Activated T-helper 1 cell treated with anti-CD3 and anti-CD28 coated beads, Interleukin-12 subunit alpha, Interleukin-12 subunit beta, Interleukin-2, Interleukin-4 antibody, amounts not matched to agents 30 ng/mL and 10 ng/mL and 1 ng/mL, durations not matched to agents 14 hours and 24 hours and 36 hours (primary cell): ENCODE data around the gene EXD3. TPM values are rescaled to one million over a fixed set of nuclear protein-coding genes. Genes with fewer than 3 reads are reported as not detected.

Experiments used
- DNase-seq: peaks from one replicate; pipeline ENCODE4 v3.0.0; 2021; ENCODE audit warnings: low spot score
- H3K27ac Mint-ChIP-seq: one replicate; pipeline ENCODE4 v1.8.0; 2021; ENCODE audit warnings: mild to moderate bottlenecking, mixed read lengths
- H3K27me3 Mint-ChIP-seq: one replicate; pipeline ENCODE4 v1.8.0; 2022; ENCODE audit warnings: mild to moderate bottlenecking, moderate library complexity, mixed read lengths; ENCODE audit not compliant: insufficient read depth
- H3K36me3 Mint-ChIP-seq: one replicate; pipeline ENCODE4 v1.8.0; 2021; ENCODE audit warnings: low read depth, mixed read lengths
- H3K4me1 Mint-ChIP-seq: one replicate; pipeline ENCODE4 v1.8.0; 2021; ENCODE audit warnings: low read depth, mixed read lengths
- H3K4me3 Mint-ChIP-seq: one replicate; pipeline ENCODE4 v1.8.0; 2021; ENCODE audit warnings: mild to moderate bottlenecking, moderate library complexity, mixed read lengths
- H3K9me3 Mint-ChIP-seq: one replicate; pipeline ENCODE4 v1.8.0; 2021; ENCODE audit warnings: mixed read lengths
- intact Hi-C: fragments of 100-400 bp; cut with micrococcal nuclease; formaldehyde crosslinking; loops from one replicate; pipeline ENCODE4 v1.15.1; 2024
- total RNA-seq: library from RNA; stranded (reverse); gene quantifications from 2 replicates; pipeline ENCODE4 v1.2.3, GENCODE V29; 2022

Gene EXD3
- total RNA-seq, 1 donor from 2014 or later, result 4.8 TPM

DNA sequence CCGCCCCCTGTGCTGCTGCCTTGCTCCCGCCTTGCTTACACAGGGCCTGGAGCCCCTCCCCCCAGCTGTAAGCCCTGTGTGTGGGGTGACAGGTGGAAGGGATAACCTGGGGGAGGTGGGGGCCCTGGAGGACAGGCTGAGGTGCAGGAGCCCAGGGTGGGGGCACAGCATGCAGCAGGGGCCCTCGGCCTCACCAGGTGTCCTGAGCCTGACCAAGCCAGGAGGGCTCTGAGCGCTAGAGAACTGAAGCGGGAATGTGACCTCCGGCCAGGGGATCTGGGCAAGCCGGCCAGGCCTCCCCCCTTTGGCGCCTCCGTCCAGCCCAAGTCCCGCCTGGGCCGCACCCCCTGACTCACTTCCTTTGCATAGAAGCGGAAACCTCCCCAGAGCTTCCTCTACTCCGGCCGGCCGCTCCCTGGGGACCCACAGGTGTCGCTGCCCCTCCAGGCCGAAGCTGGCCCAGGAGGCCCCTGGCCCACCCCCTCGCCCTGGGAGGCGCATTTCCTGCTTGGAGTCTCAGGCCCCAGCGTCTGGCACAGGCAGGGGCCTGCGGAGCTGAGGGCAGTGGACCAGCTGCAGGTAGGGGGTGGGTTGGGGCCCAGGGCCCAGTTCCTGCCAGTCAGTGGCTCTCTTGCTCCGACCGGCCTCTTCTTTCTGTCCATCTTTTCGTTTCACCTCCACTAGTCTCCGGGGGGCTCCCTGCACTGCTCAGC lies 145.5 kb downstream of the EXD3 start, which contains the start of gene TOR4A:
TSS of gene TOR4A (plus strand) at position 398 of the 713 bp plus-strand sequence. CDS start 964 bp downstream, outside the sequence.
- peaks cover 5% of the 10 kb centered on the region for H3K36me3 Mint-ChIP-seq
- DNase-seq, result peak; percentile 34

DNA sequence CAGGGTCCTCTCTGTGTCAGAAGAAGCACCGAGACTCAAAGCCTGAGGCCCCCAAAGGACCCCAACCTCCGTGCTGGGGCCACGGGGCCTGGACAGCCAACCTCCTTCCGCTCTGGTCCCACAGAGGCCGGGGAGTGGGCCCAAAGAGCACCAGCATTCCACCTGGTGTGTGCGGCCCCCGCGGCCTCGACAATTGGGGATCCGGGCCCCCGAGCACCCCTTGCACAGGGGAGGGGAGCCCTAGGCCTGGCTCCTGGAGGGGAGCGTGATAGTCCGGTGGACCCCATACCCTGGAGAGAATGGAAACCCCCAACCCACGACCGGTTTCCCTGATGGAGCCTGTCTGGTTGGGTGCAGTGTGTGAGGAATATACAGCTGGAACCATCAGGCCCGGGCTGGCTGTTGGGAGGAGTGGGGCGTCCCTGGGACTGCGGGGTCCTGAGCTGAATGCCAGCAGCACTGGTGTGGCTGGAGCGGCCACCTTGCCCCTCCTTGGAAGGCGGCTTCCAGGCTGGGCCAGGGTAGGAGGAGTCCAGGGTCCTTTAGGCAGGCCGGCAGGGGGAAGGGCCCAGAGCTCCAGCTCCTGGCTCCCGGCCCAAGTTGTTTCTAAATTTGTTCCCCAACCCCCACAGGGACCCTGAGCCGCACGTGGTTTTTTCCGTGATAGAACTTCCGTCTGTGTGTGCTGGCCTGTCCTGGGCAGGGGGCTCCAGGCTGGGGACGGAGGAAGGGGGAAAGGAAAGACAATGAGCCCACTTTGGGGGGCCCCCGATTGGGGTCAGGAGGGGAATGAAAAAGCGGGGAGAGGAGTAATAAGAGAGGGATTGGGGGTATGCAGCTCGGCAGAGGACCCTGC lies 146.3 kb downstream of the EXD3 start:
- Mint-ChIP-seq H3K4me1 (peaks cover 10% of the 10 kb centered on the region), H3K4me3 (peak overlapping the region; percentile 70), H3K27me3 (no peaks in the 10 kb centered on the region), H3K9me3 (no peaks in the 10 kb centered on the region), H3K27ac (peak overlapping the region; percentile 23), H3K36me3 (peaks cover 2% of the 10 kb centered on the region)
- no peak for DNase-seq
- intact Hi-C loops, result no loop called here

More for the DNA sequence above, 145.5 kb downstream of the EXD3 start, which contains the start of gene TOR4A:
- peak within 1 kb of the TSS; percentile 79 for H3K27ac Mint-ChIP-seq
- H3K27me3 Mint-ChIP-seq, result no peaks in the 10 kb centered on the region
- intact Hi-C loops, result no loop called here
- H3K4me1 Mint-ChIP-seq, result peaks cover 11% of the 10 kb centered on the region
- no peaks in the 10 kb centered on the region for H3K9me3 Mint-ChIP-seq
- H3K4me3 Mint-ChIP-seq, result peak within 1 kb of the TSS; percentile 91

DNA sequence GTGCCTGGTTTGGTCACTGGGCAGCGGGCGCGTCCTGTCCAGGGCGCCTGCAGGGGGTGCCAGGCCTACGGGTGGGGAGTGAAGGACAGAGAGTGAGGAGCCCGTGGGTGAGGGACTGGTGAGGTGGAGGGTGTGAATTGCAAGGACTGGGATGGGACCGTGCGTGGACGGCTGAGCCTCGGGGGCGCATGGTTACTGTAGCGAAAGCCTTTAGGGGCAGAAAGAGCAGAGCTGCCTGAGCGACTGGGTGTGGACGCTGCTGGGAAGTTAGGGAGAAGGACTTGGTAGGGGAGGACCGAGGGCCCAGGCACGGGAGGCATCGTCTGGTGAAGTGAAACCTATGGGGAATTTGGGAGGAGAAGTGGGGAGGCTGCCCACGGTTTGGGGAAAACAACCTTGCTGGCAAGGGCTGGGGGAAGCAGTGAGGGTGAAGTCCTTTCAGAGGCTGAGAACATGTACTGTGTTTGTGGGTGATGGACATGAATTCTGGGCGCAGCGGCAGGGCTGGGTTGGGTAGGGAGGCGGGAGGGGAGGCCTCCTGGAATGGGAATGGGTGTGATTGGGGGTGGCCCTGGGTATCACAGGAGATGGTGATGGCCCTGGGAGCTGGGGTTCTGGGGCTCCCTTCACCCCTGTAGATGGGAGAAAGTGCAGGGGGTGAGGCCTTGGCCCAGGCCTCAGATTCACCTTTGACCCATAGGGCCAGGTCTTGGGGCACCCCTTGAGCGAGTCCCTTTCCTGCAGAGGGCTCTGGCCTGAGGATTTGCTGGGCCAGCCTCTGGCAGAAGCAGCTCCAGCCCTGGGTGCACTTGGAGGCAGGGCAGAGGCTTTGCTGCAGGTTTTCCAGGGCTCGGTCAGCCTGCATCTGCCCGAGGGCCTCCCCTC lies 147.1 kb downstream of the EXD3 start:
- Mint-ChIP-seq H3K27ac (peak overlapping the region; percentile 67), H3K36me3 (peaks cover 6% of the 10 kb centered on the region)

DNA sequence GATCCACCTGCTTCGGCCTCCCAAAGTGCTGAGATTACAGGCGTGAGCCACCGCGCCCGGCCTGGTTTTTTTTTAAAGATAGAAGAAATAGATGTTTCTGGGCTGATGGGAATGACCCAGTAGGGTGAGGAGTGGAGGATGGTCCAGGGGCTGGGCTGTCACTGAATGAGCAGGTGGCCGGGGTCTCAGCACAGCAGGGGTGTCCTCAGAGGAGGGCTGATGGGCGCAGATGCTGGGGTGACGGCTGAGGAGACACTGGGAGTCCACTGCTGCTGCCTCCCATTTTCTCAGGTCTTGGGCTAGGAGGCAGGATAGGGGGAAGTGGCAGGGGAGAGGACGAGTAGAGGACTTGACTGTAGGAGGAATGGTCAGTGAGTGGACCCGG lies 147.8 kb downstream of the EXD3 start:
- Mint-ChIP-seq H3K9me3 (no peaks in the 10 kb centered on the region), H3K27ac (no peak overlapping the region), H3K4me1 (peaks cover 15% of the 10 kb centered on the region), H3K36me3 (peaks cover 6% of the 10 kb centered on the region), H3K27me3 (no peaks in the 10 kb centered on the region), H3K4me3 (peak overlapping the region; percentile 59)
- DNase-seq, result no peak
- intact Hi-C loops, result no loop called here

More for the DNA sequence above, 147.1 kb downstream of the EXD3 start:
- H3K4me3 Mint-ChIP-seq, result peak overlapping the region; percentile 59
- peaks cover 15% of the 10 kb centered on the region for H3K4me1 Mint-ChIP-seq
- no peaks in the 10 kb centered on the region for H3K27me3 Mint-ChIP-seq
- DNase-seq, result no peak
- no peaks in the 10 kb centered on the region for H3K9me3 Mint-ChIP-seq
- intact Hi-C loops, result no loop called here

DNA sequence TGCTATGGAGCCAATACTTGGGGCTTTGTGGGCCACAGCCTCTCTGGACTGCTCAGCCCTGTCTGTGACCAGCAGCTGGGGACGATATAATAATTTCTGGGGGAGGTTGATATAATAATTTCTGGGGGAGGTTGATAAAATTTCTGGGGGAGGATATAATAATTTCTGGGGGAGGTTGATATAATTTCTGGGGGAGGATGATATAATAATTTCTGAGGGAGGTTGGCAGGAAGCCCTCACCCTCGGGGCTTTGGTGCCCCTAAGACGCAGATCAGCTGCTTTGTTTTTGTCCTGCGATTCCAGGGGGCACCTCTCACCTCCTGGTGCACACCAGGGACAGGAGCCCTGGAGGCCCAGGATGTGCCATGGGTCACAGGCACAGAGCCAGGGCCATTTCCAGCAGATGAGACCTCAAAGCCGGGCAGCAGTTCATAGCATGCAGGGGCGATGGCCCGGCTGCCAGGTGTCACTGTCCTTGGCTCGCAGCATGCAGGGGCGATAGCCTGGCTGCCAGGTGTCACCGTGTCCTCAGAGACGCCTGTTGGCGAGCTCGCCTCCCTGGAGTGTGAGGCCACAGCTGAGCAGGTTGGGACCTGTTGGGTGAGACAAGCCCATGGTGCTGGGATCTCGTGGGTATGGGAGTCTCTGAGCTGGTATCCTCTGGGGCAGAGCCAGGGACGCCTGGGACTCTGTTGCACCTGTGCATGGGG lies 149.2 kb downstream of the EXD3 start:
- peaks cover 15% of the 10 kb centered on the region for H3K4me1 Mint-ChIP-seq
- intact Hi-C loops, result no loop called here
- no peak for DNase-seq
- peaks cover 6% of the 10 kb centered on the region for H3K36me3 Mint-ChIP-seq
- no peaks in the 10 kb centered on the region for H3K9me3 Mint-ChIP-seq
- no peak overlapping the region for H3K4me3 Mint-ChIP-seq
- no peak overlapping the region for H3K27ac Mint-ChIP-seq
- H3K27me3 Mint-ChIP-seq, result no peaks in the 10 kb centered on the region

DNA sequence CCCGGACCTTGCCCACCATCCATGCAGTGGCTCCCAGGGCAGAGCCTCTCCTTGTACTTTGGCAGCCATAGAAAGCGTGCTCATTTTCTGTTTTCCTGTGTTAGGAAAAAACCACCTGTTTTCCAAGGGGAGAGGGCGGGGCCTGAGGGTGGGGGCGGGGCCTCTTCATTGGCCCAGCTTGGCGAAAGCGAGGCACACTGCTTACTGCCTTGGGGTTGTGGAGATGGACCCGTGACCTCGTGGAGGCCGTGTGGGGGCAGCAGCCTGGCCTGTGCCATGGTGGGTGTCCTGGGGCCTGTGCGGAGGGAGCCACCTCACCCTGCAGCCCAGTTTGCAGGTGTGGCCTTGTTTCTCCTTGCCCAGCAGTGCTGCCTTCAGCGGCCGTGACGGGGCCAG lies 149.9 kb downstream of the EXD3 start:
- no peaks in the 10 kb centered on the region for H3K9me3 Mint-ChIP-seq
- no peak overlapping the region for H3K27ac Mint-ChIP-seq
- no peak overlapping the region for H3K4me3 Mint-ChIP-seq
- DNase-seq, result no peak
- H3K27me3 Mint-ChIP-seq, result no peaks in the 10 kb centered on the region
- H3K4me1 Mint-ChIP-seq, result peaks cover 15% of the 10 kb centered on the region
- peaks cover 10% of the 10 kb centered on the region for H3K36me3 Mint-ChIP-seq
- intact Hi-C loops, result no loop called here

DNA sequence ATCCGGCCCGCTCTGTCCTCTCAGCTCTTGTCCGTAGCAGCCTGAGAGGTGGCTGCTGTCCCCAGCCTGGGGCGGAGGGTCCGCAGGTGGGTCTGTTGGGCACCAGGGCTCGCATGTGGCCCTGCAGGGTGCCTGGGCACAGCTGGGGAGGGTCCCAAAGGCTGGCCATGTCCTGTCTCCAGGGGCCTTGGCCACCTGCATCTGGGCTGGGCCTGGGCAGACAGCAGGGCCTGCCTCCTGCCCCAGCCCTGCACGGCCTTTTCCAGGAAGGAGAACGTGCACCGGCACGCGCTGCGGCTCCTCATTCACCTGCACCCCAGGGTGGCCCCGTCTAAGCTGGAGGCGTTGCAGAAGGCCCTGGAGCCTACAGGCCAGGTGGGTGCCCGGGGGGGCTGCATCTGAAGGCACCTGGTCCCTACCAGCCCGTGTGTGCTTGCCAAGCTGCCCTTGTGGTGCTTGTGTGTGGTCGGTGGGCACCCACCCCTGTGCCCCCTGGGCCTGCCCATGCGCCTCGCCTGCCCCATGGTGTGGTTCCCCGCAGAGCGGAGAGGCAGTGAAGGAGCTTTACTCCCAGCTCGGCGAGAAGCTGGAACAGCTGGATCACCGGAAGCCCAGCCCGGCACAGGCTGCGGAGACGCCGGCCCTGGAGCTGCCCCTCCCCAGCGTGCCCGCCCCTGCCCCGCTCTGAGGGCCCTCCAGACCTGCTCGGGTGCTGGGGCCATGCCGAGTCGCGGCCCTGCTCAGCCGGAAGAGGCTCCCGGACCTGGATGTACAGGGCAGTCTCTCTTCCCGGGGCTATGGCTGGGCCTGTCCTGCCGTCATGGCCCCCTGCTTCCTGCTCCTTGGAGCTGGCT lies 150.5 kb downstream of the EXD3 start:
- no peak for DNase-seq
- H3K9me3 Mint-ChIP-seq, result no peaks in the 10 kb centered on the region
- H3K36me3 Mint-ChIP-seq, result peaks cover 13% of the 10 kb centered on the region
- no peaks in the 10 kb centered on the region for H3K27me3 Mint-ChIP-seq
- peaks cover 15% of the 10 kb centered on the region for H3K4me1 Mint-ChIP-seq
- no peak overlapping the region for H3K4me3 Mint-ChIP-seq
- intact Hi-C loops, result no loop called here
- no peak overlapping the region for H3K27ac Mint-ChIP-seq

DNA sequence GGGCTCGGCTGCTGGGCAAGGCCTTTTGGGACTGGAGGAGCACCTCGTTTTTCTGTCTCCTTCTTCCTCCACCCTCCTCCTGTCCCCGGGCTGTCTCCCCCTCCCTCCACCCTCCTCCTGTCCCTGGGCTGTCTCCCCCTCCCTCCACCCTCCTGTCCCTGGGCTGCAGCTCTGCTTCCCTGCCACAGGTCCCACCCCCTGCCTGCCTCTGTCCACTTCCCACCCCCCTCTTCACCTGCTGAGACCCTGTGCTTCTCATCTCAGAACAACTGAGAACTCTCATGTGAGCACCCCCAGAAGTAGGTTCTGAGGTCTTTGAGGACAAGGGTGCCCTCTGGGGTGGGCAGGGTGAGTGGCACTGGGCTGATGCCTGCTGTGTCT lies 151.3 kb downstream of the EXD3 start:
- H3K4me3 Mint-ChIP-seq, result no peak overlapping the region
- peaks cover 11% of the 10 kb centered on the region for H3K4me1 Mint-ChIP-seq
- H3K9me3 Mint-ChIP-seq, result no peaks in the 10 kb centered on the region
- peaks cover 13% of the 10 kb centered on the region for H3K36me3 Mint-ChIP-seq
- H3K27me3 Mint-ChIP-seq, result no peaks in the 10 kb centered on the region
- H3K27ac Mint-ChIP-seq, result no peak overlapping the region
- intact Hi-C loops, result no loop called here
- no peak for DNase-seq

DNA sequence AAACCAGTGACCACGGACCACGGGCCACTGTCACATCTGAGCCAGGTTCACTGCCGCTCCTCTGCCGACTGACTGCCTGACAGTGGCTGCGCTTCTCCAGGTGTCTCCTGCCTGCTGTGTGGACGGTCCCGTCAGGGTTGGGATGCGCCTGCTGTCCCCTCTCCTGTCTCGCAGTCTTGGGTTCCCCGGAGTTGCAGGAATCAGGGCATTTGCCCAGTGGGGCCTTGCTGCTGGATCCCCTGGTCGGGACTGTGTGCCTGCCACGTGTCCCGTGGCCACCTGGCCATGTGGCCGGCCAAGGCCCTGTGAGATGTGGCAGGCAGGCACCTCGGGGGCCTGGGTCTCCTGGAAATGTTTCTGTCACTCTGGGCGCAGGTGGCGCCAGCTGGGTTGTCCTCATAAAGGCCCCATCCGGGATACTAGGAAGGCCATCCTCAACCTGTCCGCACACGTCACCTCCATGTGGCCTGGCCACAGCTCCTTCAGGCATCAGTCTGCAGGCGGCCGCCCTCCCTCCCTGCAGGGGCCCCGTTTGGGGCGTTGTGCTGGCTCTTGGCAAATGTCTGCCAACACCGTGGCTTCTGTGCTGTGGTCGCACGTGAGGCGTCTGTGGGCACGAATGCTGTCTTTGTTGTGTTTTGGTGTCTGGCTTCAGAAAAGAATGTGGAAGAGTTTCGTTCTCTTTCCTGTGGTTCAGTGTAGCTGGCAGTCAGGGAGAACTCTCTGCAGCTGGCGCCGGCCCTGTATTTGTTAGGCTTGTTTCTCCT lies 151.8 kb downstream of the EXD3 start:
- intact Hi-C loops, result no loop called here
- peaks cover 13% of the 10 kb centered on the region for H3K36me3 Mint-ChIP-seq
- no peaks in the 10 kb centered on the region for H3K9me3 Mint-ChIP-seq
- no peak overlapping the region for H3K4me3 Mint-ChIP-seq
- H3K27ac Mint-ChIP-seq, result peak overlapping the region; percentile 65
- H3K27me3 Mint-ChIP-seq, result no peaks in the 10 kb centered on the region
- no peak for DNase-seq
- peaks cover 10% of the 10 kb centered on the region for H3K4me1 Mint-ChIP-seq

DNA sequence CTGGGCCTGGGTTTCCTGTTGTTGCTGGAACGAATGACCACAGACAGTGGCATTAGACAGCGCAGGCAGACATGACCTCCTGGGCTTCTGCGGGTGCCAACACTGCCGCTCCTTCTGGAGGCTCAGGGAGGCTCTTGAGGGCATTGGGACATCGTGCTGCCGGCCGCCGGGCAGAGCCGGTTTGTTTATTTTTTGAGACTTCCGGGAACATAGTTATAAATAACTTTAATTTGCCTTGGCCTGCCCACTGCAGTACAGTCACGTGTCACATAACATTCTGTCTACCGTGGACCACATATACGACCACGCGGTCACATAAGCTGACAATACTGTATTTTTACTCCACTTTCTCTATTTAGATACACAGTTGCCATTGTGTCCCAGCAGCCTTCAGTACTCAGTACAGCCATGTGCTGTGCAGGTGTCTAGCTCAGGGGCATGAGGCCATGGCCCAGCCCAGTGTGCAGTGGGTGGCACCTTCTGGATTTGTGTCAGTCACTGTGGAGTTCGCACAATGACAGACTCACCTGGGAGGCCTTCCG lies 153.7 kb downstream of the EXD3 start:
- Mint-ChIP-seq H3K4me3 (no peak overlapping the region), H3K27ac (no peak overlapping the region), H3K36me3 (peaks cover 11% of the 10 kb centered on the region), H3K4me1 (peaks cover 5% of the 10 kb centered on the region), H3K27me3 (no peaks in the 10 kb centered on the region), H3K9me3 (no peaks in the 10 kb centered on the region)
- DNase-seq, result no peak
- intact Hi-C loops, result no loop called here
